H9 (cell line): ENCODE data around the gene SPTBN2. TPM values are rescaled to one million over a fixed set of nuclear protein-coding genes. Genes with fewer than 3 reads are reported as not detected.

Experiments
- DNase-seq: peaks from one replicate; pipeline ENCODE4 v3.0.0-alpha.2; 2017
- H2AFZ ChIP-seq: one replicate; pipeline ENCODE4 v1.6.1; 2013; ENCODE audit warnings: mild to moderate bottlenecking, low read length, control low read depth, moderate library complexity
- H2AK5ac ChIP-seq: 2 replicates; pipeline ENCODE4 v1.6.1; 2013; ENCODE audit warnings: low read length, control low read depth, mixed read lengths; ENCODE audit not compliant: insufficient read length
- H2BK120ac ChIP-seq: one replicate; pipeline ENCODE4 v1.6.1; 2013; ENCODE audit warnings: low read depth, mild to moderate bottlenecking, low read length, control low read depth, inconsistent platforms; ENCODE audit not compliant: poor library complexity, severe bottlenecking
- H2BK12ac ChIP-seq: 2 replicates; pipeline ENCODE4 v1.6.1; 2013; ENCODE audit warnings: low read length, control low read depth, mixed read lengths, low read depth; ENCODE audit not compliant: insufficient read length
- H2BK15ac ChIP-seq: 2 replicates; pipeline ENCODE4 v1.6.1; 2013; ENCODE audit warnings: low read depth, low read length, control low read depth
- H2BK20ac ChIP-seq: one replicate; pipeline ENCODE4 v1.6.1; 2013; ENCODE audit warnings: low read depth, mild to moderate bottlenecking, low read length, control low read depth, inconsistent platforms; ENCODE audit not compliant: poor library complexity, severe bottlenecking
- H2BK5ac ChIP-seq: 2 replicates; pipeline ENCODE4 v1.6.1; 2013; ENCODE audit warnings: low read length, control low read depth, mixed read lengths; ENCODE audit not compliant: insufficient read length
- H3K14ac ChIP-seq: 2 replicates; pipeline ENCODE4 v1.6.1; 2013; ENCODE audit warnings: low read length, control low read depth; ENCODE audit not compliant: insufficient read depth
- H3K18ac ChIP-seq: 2 replicates; pipeline ENCODE4 v1.6.1; 2013; ENCODE audit warnings: low read depth, mild to moderate bottlenecking, mixed read lengths, low read length, control low read depth; ENCODE audit not compliant: insufficient read length
- H3K23ac ChIP-seq: 2 replicates; pipeline ENCODE4 v1.6.1; 2013; ENCODE audit warnings: low read length, control low read depth, mixed read lengths, low read depth; ENCODE audit not compliant: insufficient read length
- H3K23me2 ChIP-seq: 2 replicates; pipeline ENCODE4 v1.6.1; 2013; ENCODE audit warnings: low read depth, mild to moderate bottlenecking, mixed read lengths, low read length, control low read depth; ENCODE audit not compliant: insufficient read length, poor library complexity, severe bottlenecking
- H3K27ac ChIP-seq: 2 replicates; pipeline ENCODE4 v1.5.1; 2013; ENCODE audit warnings: low read length, control low read depth, mixed read lengths, low read depth; ENCODE audit not compliant: insufficient read length
- H3K27me3 ChIP-seq: 2 replicates; pipeline ENCODE4 v1.6.1; 2013; ENCODE audit warnings: low read length, control low read depth, inconsistent platforms; ENCODE audit not compliant: insufficient read depth
- H3K4ac ChIP-seq: 2 replicates; pipeline ENCODE4 v1.6.1; 2013; ENCODE audit warnings: low read depth, mild to moderate bottlenecking, control low read depth, inconsistent platforms, low read length, moderate library complexity
- H3K4me1 ChIP-seq: 2 replicates; pipeline ENCODE4 v1.6.1; 2013; ENCODE audit warnings: low read length, control low read depth, inconsistent platforms; ENCODE audit not compliant: insufficient read depth
- H3K4me2 ChIP-seq: 2 replicates; pipeline ENCODE4 v1.6.1; 2013; ENCODE audit warnings: low read length, control low read depth, mixed read lengths; ENCODE audit not compliant: insufficient read length, insufficient read depth
- H3K56ac ChIP-seq: 2 replicates; pipeline ENCODE4 v1.6.1; 2013; ENCODE audit warnings: low read depth, mild to moderate bottlenecking, mixed read lengths, low read length, control low read depth; ENCODE audit not compliant: insufficient read length
- H3K79me1 ChIP-seq: 2 replicates; pipeline ENCODE4 v1.6.1; 2013; ENCODE audit warnings: low read depth, mild to moderate bottlenecking, moderate library complexity, low read length, control low read depth, inconsistent platforms; ENCODE audit not compliant: insufficient read depth, poor library complexity, severe bottlenecking
- H3K79me2 ChIP-seq: 2 replicates; pipeline ENCODE4 v1.6.1; 2013; ENCODE audit warnings: low read length, control low read depth, inconsistent platforms; ENCODE audit not compliant: insufficient read depth
- H3K9ac ChIP-seq: 2 replicates; pipeline ENCODE4 v1.6.1; 2013; ENCODE audit warnings: low read length, control low read depth, mixed read lengths; ENCODE audit not compliant: insufficient read length; ENCODE audit errors: extremely low read depth
- H3K9me3 ChIP-seq: one replicate; pipeline ENCODE4 v1.6.1; 2013; ENCODE audit warnings: low read depth, low read length, inconsistent platforms; ENCODE audit not compliant: control insufficient read depth
- H3T11ph ChIP-seq: one replicate; pipeline ENCODE4 v1.6.1; 2013; ENCODE audit warnings: mild to moderate bottlenecking, low read length, control low read depth, inconsistent platforms
- H4K20me1 ChIP-seq: one replicate; pipeline ENCODE4 v1.6.1; 2013; ENCODE audit not compliant: control insufficient read depth, insufficient read length, insufficient read depth
- H4K5ac ChIP-seq: 2 replicates; pipeline ENCODE4 v1.6.1; 2013; ENCODE audit warnings: low read depth, mild to moderate bottlenecking, mixed read lengths, low read length, control low read depth; ENCODE audit not compliant: insufficient read length
- H4K8ac ChIP-seq: replicated peaks from 2 replicates; pipeline ENCODE4 v1.6.1; 2013; ENCODE audit warnings: low read length, control low read depth, mixed read lengths, low read depth; ENCODE audit not compliant: insufficient read length
- H4K91ac ChIP-seq: 2 replicates; pipeline ENCODE4 v1.6.1; 2013; ENCODE audit warnings: low read depth, mild to moderate bottlenecking, moderate library complexity, mixed read lengths, low read length, control low read depth; ENCODE audit not compliant: insufficient read length
- H3K27ac Mint-ChIP-seq, 3 experiments: 2 replicates in 2 of 3; 3 replicates in 1 of 3; pipeline ENCODE4 v1.8.0; 2020 to 2021; ENCODE audit warnings: mixed read lengths in 3 of 3, mild to moderate bottlenecking in 1 of 3, moderate library complexity in 1 of 3
- H3K27me3 Mint-ChIP-seq: 2 replicates; pipeline ENCODE4 v1.8.0; 2021; ENCODE audit warnings: low read depth, mild to moderate bottlenecking, moderate library complexity, mixed read lengths
- H3K36me3 Mint-ChIP-seq, 3 experiments: 2 replicates in 2 of 3; 3 replicates in 1 of 3; pipeline ENCODE4 v1.8.0; 2020 to 2021; ENCODE audit warnings: low read depth in 3 of 3, mixed read lengths in 3 of 3; ENCODE audit not compliant: insufficient read depth in 1 of 3
- H3K4me1 Mint-ChIP-seq, 2 experiments: 2 replicates each; pipeline ENCODE4 v1.8.0; 2020; ENCODE audit warnings: mixed read lengths in 2 of 2
- H3K4me3 Mint-ChIP-seq, 2 experiments: 2 replicates in 1 of 2; 3 replicates in 1 of 2; pipeline ENCODE4 v1.8.0; 2020 to 2021; ENCODE audit warnings: mild to moderate bottlenecking in 2 of 2, mixed read lengths in 2 of 2, moderate library complexity in 1 of 2
- H3K9me3 Mint-ChIP-seq, 2 experiments: 2 replicates in 1 of 2; 3 replicates in 1 of 2; pipeline ENCODE4 v1.8.0; 2020; ENCODE audit warnings: mild to moderate bottlenecking in 2 of 2, mixed read lengths in 2 of 2, moderate library complexity in 1 of 2
- WGBS: extraction: QIAGEN DNeasy Blood & Tissue Kit; methylation state at CpG from one replicate; pipeline ENCODE4 v1.1.7; 2013; ENCODE audit warnings: missing lambda C conversion rate, low lambda C conversion rate, mixed read lengths; ENCODE audit not compliant: insufficient read length; ENCODE audit errors: extremely low coverage; 5-methylcytosine and 5-hydroxymethylcytosine counted together
- total RNA-seq: library from RNA; stranded (reverse); gene quantifications from 2 replicates; pipeline ENCODE4 v1.2.1, GENCODE V29; 2021
- TF ChIP-seq, protein P1 (sequence below): fragments of 200-600 bp; sonication (generic); conservative IDR thresholded peaks from 3 replicates; pipeline ENCODE4 v1.8.0; 2021; ENCODE audit warnings: antibody characterized with exemption, mild to moderate bottlenecking

The SPTBN2 gene
- total RNA-seq, 1 experiment from 2014 or later: 80.4 TPM

DNA sequence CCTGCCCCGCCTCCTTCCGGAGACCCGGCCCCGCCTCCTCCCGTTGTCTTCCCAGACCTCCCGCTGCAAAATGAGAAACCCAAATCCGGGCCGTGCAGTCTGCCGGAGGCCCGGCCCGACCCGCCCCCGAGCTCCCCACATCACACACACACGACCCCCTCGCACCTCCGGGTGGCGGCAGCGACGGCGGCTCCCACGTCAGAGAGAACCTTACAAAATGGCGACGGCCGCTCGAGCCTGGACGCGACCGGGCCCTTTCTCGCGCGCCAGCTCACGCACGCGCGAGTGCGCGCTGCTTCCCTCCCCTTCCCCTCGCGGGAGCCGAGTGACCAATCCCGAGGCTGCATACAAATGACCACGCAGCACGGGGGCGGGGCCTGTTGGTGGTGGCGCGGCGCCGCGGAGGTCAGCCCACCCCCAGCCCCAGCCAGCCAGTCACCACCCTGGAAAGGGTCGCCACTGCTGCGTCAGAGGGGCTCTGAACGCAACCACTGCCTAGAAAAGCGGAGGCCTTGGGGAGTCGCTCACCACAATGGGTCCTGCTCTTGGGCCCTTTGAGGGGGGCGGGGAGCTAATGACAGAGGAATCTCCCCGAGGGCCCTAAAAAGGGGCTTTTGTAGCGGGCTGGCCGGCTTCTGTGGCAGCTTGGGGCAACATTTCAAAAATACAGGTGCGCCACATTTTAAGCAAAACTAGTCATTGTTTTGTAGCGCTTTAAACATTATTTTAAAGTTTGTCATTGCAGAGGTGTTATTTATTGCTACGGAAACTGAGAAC, 51.2 kb downstream of the SPTBN2 start, which contains the start of gene RBM4B:
TSS of gene RBM4B (minus strand) at position 289 of the 777 bp plus-strand sequence. CDS start 808 bp downstream, outside the sequence.
- H3K9ac ChIP-seq: peak within 1 kb of the TSS; percentile 86
- H3K27ac Mint-ChIP-seq: peak within 1 kb of the TSS; percentile 99 to 100 (median 99)
- no peaks in the 10 kb centered on the region for H3K9me3 ChIP-seq
- H2AFZ ChIP-seq: no peak within 1 kb of the TSS
- H3K4ac ChIP-seq: no peak within 1 kb of the TSS; the same call in 1 of the 2 replicates
- H3K23me2 ChIP-seq: peaks cover 14% of the 10 kb centered on the region
- H4K5ac ChIP-seq: no peak within 1 kb of the TSS
- H2AK5ac ChIP-seq: no peak within 1 kb of the TSS
- H3K56ac ChIP-seq: peak within 1 kb of the TSS; percentile 26
- H2BK15ac ChIP-seq: no peak within 1 kb of the TSS
- peak; percentile 98 for DNase-seq
- no peak within 1 kb of the TSS for H2BK20ac ChIP-seq
- H3K4me3 Mint-ChIP-seq: peak within 1 kb of the TSS; percentile 81 to 90
- H3K27me3 ChIP-seq: no peaks in the 10 kb centered on the region
- H4K91ac ChIP-seq: no peak within 1 kb of the TSS
- peak within 1 kb of the TSS; percentile 61 for H3K27ac ChIP-seq
- H3K4me1 ChIP-seq: no peaks in the 10 kb centered on the region; the same call in 1 of the 2 replicates
- H3K79me1 ChIP-seq: peaks cover 3% of the 10 kb centered on the region
- H3K23ac ChIP-seq: peak within 1 kb of the TSS; percentile 63
- no peak within 1 kb of the TSS for H2BK5ac ChIP-seq
- no peaks in the 10 kb centered on the region; the same call in 1 of the 2 replicates for H3K27me3 Mint-ChIP-seq
- H2BK12ac ChIP-seq: no peak within 1 kb of the TSS
- no peaks in the 10 kb centered on the region for H3K9me3 Mint-ChIP-seq
- H4K8ac ChIP-seq: no peak within 1 kb of the TSS
- H3K4me2 ChIP-seq: peak within 1 kb of the TSS; percentile 97
- H3K36me3 Mint-ChIP-seq: peaks cover 0 to 24% (median 20%) of the 10 kb centered on the region in 3 experiments; a peak in 5 of 7 replicates
- no peak within 1 kb of the TSS for H3T11ph ChIP-seq
- TF ChIP-seq, protein P1, sequence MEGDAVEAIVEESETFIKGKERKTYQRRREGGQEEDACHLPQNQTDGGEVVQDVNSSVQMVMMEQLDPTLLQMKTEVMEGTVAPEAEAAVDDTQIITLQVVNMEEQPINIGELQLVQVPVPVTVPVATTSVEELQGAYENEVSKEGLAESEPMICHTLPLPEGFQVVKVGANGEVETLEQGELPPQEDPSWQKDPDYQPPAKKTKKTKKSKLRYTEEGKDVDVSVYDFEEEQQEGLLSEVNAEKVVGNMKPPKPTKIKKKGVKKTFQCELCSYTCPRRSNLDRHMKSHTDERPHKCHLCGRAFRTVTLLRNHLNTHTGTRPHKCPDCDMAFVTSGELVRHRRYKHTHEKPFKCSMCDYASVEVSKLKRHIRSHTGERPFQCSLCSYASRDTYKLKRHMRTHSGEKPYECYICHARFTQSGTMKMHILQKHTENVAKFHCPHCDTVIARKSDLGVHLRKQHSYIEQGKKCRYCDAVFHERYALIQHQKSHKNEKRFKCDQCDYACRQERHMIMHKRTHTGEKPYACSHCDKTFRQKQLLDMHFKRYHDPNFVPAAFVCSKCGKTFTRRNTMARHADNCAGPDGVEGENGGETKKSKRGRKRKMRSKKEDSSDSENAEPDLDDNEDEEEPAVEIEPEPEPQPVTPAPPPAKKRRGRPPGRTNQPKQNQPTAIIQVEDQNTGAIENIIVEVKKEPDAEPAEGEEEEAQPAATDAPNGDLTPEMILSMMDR: no peak
- no peaks in the 10 kb centered on the region; the same call in 1 of the 2 replicates for H3K79me2 ChIP-seq
- no peak within 1 kb of the TSS for H2BK120ac ChIP-seq
- H3K14ac ChIP-seq: peak within 1 kb of the TSS; percentile 92; the same call in 1 of the 2 replicates
- peak within 1 kb of the TSS; percentile 94 for H3K18ac ChIP-seq
- WGBS: no CpG with 5 or more reads among the region's 61 CpGs
- H3K4me1 Mint-ChIP-seq: peaks cover 25 to 31% of the 10 kb centered on the region in 2 experiments
- H4K20me1 ChIP-seq: no peaks in the 10 kb centered on the region
